ENCODE data around the gene TTC17.

Gene TTC17

DNA sequence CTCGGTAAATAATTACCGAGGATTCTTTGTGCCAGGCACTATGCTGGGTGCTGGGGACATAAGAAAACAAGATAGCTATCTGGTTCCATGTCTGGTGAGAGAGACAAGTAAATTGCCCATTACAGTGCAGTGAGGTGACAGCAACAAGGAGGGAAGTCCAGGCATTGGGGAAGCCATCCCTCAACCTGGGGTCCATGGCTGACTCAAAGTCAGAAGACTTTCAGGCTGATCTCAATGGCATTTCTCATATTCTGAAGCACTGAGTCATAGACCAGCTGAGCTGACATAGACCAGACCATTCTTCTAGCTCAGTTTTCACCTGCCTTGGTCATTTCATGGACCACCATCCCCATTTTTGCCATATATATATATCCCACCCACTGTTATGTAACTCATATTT is 158.8 kb downstream of the TTC17 start:
- TF ChIP-seq, protein P1, sequence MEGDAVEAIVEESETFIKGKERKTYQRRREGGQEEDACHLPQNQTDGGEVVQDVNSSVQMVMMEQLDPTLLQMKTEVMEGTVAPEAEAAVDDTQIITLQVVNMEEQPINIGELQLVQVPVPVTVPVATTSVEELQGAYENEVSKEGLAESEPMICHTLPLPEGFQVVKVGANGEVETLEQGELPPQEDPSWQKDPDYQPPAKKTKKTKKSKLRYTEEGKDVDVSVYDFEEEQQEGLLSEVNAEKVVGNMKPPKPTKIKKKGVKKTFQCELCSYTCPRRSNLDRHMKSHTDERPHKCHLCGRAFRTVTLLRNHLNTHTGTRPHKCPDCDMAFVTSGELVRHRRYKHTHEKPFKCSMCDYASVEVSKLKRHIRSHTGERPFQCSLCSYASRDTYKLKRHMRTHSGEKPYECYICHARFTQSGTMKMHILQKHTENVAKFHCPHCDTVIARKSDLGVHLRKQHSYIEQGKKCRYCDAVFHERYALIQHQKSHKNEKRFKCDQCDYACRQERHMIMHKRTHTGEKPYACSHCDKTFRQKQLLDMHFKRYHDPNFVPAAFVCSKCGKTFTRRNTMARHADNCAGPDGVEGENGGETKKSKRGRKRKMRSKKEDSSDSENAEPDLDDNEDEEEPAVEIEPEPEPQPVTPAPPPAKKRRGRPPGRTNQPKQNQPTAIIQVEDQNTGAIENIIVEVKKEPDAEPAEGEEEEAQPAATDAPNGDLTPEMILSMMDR (IDR thresholded peaks at IDR 0.05; ENCODE audit: low read depth, low read length): no peak
- Histone ChIP-seq H3K4me3 (ENCODE audit: low read depth, low read length) (no peak overlapping the region), H3K36me3 (no peaks in the 10 kb centered on the region), H3K4me1 (no peaks in the 10 kb centered on the region), H3K9me3 (no peaks in the 10 kb centered on the region), H3K27me3 (no peaks in the 10 kb centered on the region)
- no peak for DNase-seq

- DNase-seq: no peak
- Histone ChIP-seq H3K4me3 (ENCODE audit: low read depth, low read length) (no peak overlapping the region), H3K9me3 (no peaks in the 10 kb centered on the region), H3K36me3 (no peaks in the 10 kb centered on the region), H3K4me1 (no peaks in the 10 kb centered on the region), H3K27me3 (no peaks in the 10 kb centered on the region)
- TF ChIP-seq, protein P1 (IDR thresholded peaks at IDR 0.05; ENCODE audit: low read depth, low read length): no peak
Observed at GRCh38 chr11:43518408-43519160, 159.9 kb downstream of the TTC17 start.

GRCh38 chr11:43521471-43521870 is 162.8 kb downstream of the TTC17 start:
- Histone ChIP-seq H3K4me1 (no peaks in the 10 kb centered on the region), H3K36me3 (no peaks in the 10 kb centered on the region), H3K27me3 (no peaks in the 10 kb centered on the region), H3K9me3 (no peaks in the 10 kb centered on the region), H3K4me3 (ENCODE audit: low read depth, low read length) (no peak overlapping the region)
- no peak for DNase-seq
- TF ChIP-seq, protein P1 (IDR thresholded peaks at IDR 0.05; ENCODE audit: low read depth, low read length): no peak

- Histone ChIP-seq H3K9me3 (no peaks in the 10 kb centered on the region), H3K4me3 (ENCODE audit: low read depth, low read length) (no peak overlapping the region), H3K27me3 (no peaks in the 10 kb centered on the region), H3K36me3 (no peaks in the 10 kb centered on the region), H3K4me1 (no peaks in the 10 kb centered on the region)
- no peak for DNase-seq
- TF ChIP-seq, protein P1 (IDR thresholded peaks at IDR 0.05; ENCODE audit: low read depth, low read length): no peak
Observed at GRCh38 chr11:43523632-43524031, 164.9 kb downstream of the TTC17 start.

GRCh38 chr11:43532041-43532440 is 173.3 kb downstream of the TTC17 start:
- Histone ChIP-seq H3K36me3 (no peaks in the 10 kb centered on the region), H3K4me3 (ENCODE audit: low read depth, low read length) (no peak overlapping the region), H3K4me1 (no peaks in the 10 kb centered on the region), H3K27me3 (no peaks in the 10 kb centered on the region), H3K9me3 (no peaks in the 10 kb centered on the region)
- no peak for DNase-seq
- TF ChIP-seq, protein P1 (IDR thresholded peaks at IDR 0.05; ENCODE audit: low read depth, low read length): no peak

DNA sequence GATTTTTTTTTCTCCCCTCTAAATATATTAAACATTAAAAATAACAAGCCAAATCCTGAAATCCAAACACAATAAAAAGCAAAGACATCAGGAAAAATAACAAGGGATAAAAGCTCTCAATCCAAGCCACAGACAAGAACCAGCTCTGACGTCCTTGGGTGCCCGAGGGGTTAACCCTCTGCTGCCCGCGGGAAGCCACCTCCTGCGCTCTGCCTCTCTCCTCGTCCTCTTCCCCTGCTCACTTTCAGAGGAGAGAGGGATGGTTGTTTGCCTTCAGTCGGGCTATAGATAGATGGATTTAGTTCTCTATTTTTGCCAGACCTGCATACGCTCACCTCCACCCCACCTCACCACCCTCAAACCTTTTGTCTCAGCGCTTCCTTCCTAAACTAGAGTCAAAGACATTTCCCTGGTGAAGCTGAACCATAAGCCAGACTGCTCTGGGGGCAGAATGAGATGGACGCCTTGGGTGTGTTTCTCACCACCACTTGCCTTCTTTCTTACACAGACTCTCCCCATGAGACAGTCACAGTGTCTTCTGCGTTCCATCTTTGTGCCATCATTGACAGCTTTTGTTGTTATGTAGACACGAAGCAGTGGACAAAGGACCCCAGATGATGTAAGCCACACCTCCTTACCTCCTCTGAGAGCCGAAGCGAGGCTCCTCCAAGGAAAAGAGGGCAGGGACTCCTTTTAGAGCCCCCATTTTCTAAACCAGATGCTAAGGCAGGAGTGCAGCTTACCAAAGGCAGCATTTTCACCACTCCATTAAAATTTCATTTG is 179.3 kb downstream of the TTC17 start:
- DNase-seq: no peak
- H3K36me3 ChIP-seq: no peaks in the 10 kb centered on the region
- no peaks in the 10 kb centered on the region for H3K4me1 ChIP-seq
- TF ChIP-seq, protein P1 (IDR thresholded peaks at IDR 0.05; ENCODE audit: low read depth, low read length): no peak
- no peaks in the 10 kb centered on the region for H3K9me3 ChIP-seq
- no peaks in the 10 kb centered on the region for H3K27me3 ChIP-seq
- H3K4me3 ChIP-seq (ENCODE audit: low read depth, low read length): no peak overlapping the region

Data from BE2C (cell line).